Measurements from ENCODE around the gene KIRREL2.
"Not testable (repeated sequence)": the region's sequence is repeated elsewhere in the genome, so short reads cannot be mapped to it uniquely, and the experiment has no call there.

Gene KIRREL2

DNA sequence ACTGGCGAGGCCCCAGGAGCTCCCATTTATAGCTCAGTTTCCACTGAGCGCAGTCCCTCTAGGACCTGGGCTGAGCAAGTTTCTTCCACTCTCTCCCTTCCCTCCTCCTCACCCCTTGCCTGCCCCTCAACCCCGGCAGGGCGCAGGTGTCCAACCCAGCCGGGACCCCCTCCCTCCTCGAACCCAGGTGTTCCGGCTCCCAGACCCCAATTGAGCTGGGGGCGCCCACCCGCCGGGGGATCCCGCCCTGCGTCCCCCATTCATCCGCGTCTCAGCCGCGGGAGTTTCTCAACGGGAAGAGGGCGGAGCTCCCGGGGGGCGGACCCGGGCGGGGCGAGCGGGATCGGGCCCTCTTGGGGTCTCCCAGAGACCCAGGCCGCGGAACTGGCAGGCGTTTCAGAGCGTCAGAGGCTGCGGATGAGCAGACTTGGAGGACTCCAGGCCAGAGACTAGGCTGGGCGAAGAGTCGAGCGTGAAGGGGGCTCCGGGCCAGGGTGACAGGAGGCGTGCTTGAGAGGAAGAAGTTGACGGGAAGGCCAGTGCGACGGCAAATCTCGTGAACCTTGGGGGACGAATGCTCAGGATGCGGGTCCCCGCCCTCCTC, at the start of gene KIRREL2:
TSS of gene KIRREL2 (plus strand) at position 366 of the 604 bp plus-strand sequence. CDS start at position 575, 209 bp downstream.
- DNase-seq, result peak; percentile 30 to 71

GRCh38 chr19:35807633-35808032, 49.1 kb upstream of the KIRREL2 start:
- DNase-seq, result no peak

GRCh38 chr19:35811317-35812219, 45.1 kb upstream of the KIRREL2 start:
- peak in 1 of 2 experiments; percentile 15 for DNase-seq

- peak in 1 of 2 experiments; percentile 19 for DNase-seq
Measured at GRCh38 chr19:35812220-35813042, 44.3 kb upstream of the KIRREL2 start, which contains the start of gene PRODH2. TSS of gene PRODH2 (minus strand) at chr19:35812845. CDS start at chr19:35812805, 40 bp downstream.

GRCh38 chr19:35813043-35813890, 43.4 kb upstream of the KIRREL2 start:
- DNase-seq, result no peak

DNA sequence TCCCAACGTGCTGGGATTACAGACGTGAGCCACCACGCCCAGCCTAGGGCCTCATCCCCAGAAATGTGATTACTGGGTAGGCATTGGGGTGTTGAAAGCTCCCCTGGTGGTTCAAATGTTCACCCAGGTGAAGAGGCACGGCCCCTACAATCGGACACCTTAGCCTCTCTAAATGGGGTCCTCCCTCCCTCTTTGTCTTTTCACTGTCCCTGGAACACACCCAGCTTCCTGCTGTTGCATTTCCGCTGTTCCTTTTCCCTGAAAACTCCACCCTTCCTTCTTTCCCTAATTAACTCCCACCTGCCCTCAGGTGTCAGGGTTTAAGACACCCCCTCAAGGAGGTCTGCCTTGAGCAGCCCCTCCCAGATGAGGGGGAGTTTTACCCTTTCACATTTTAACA, 40.4 kb upstream of the KIRREL2 start:
- no peak for DNase-seq

GRCh38 chr19:35816846-35817245, 39.9 kb upstream of the KIRREL2 start:
- DNase-seq, result no peak

DNA sequence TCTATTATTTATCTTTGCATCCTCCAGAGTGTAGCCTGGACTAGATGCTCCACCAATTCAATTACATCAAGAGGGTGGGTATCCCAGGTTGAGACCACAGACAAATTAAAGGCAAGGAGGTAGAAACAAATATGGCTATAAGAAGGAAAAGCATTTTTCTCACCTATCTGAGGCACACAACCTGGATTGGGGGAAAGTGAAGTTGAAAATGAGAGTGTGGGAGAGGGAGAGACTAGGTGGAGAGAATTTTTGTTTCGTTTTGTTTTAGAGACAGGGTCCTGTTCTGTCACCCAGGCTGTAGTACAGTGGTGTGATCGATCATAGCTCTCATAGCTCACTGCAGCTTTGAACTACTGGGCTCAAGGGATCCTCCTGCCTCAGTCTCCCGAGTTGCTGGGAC, 38.3 kb upstream of the KIRREL2 start:
- no peak for DNase-seq

- peak in 1 of 2 experiments; percentile 11 for DNase-seq
Measured at GRCh38 chr19:35822579-35822978, 34.1 kb upstream of the KIRREL2 start.

DNA sequence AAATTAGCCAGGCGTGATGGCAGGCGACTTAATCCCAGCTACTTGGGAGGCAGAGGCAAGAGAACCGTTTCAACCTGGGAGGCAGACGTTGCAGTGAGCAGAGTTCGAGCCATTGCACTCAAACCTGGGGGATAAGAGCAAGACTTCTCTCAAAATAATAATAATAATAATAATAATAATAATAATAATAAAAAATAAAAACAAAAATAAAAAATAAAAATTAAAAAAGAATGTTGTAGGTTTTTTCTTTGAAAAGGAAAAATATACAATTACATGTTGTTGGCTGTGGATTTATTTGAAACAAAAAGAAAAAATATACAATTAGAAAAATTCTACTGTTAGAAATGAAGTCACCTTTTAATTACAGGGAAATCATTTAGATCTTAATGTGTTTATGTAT, 32.6 kb upstream of the KIRREL2 start:
- no peak for DNase-seq

- DNase-seq, result no peak
Measured at GRCh38 chr19:35828692-35829301, 27.9 kb upstream of the KIRREL2 start.

DNA sequence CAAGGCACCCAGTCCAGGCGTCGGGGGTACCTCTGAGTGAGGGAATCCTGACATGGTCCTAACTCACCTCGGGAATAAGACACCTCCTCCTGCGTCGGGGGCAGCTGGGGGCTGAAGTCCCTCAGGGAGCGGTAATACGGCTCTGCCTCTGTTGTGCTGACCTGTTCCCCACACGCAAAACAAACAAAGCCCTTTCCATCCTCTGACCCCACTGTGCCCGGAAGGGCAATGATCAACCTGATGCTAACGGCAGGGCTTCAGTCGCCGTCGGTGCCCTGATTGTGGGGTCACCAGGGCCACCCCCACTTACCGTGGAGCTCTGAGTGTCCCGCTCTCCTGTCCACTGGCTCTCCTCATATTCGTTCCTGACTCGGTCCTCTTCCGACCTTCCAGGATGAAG, 25.7 kb upstream of the KIRREL2 start:
- no peak for DNase-seq

DNA sequence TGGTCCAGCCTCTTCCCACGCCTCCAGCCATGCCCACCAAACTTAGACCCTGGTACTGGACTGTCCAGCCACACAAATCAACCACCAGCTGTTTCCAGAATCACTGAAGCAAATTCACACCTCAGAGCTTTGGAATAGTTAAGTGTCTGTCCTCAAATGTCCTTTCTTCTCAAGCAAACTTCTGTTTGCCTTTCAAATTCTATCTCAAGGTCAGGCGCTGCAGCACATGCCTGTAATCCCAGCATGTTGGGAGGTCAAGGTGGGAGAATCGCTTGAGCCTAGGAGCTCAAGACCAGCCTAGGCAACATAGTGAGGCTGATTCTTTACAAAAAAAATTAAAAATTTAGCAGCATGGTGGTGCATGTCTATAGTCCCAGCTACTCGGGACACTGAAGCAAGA, 24.7 kb upstream of the KIRREL2 start:
- DNase-seq, result no peak

- DNase-seq, result no peak
Measured at GRCh38 chr19:35833972-35834371, 22.7 kb upstream of the KIRREL2 start.

DNA sequence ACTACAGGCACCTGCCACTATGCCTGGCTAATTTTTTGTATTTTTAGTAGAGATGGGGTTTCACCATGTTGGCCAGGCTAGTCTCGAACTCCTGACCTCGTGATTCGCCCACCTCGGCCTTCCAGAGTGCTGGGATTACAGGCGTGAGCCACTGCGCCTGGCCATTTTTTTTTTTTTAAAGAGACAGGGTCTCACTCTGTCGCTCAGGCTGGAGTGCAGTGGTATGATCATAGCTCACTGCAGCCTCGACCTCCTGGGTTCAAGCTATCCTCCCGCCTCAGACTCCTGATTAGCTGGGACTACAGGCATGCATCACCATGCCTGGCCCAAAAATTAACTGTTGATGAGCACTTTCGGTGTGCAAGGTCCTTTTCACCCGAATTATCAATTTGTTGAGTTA, 20.6 kb upstream of the KIRREL2 start:
- DNase-seq, result not testable (repeated sequence)

DNA sequence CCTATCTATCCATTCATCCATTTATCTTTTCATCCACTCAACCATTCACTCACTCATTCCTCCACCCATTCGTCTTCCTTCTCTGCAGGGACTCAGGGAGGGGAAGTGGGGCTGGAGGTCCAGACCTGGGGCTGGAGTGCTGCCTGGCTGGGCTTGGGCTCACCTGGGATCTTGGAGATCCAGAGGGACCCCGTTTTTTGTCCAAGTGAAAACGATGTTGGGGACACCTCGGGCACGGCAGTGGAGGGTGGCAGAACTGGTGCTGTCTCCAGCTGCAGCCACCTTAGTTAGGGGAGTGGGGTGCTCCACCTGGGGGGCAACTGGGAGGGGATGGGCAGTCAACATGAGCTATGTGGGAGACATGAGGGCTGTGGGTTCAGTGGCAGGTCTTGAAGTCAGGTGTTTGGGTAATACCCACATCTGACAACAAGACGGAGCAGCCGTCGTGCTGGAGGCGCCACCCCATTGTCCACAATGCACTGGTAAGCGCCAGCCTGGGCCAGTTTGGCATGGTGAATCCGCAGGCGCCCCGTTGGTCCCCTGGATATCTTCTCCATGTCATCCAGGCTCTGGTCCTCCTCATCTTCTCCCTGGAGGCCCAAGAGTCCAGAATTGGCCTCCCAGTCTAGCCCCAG, 14.6 kb upstream of the KIRREL2 start:
- no peak for DNase-seq

DNA sequence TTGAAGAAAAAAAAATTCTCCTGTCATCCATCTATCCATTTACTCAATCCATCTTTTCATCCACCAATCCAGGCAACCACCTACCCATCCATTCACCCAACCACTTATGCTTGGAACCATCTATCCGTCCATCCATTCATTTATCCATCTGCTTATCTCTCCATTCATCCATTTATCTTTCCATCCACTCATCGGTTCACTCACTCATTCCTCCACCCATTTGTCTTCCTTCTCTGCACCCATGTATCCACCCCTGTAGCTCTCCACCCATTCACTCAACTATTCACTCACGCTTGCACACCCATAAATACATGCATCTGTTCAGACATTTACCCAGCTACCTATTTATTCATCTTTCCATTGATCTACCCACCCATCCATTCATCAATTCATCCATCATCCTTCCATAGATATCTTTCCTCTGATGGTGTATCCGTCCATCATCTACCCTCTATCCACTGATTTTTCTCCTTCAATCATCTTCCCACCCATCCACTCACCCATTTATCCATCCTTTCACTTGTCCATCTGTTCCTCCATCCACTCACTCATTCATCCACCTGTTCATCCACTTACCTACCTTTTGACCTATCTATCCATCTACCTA, 13.9 kb upstream of the KIRREL2 start:
- no peak for DNase-seq

DNA sequence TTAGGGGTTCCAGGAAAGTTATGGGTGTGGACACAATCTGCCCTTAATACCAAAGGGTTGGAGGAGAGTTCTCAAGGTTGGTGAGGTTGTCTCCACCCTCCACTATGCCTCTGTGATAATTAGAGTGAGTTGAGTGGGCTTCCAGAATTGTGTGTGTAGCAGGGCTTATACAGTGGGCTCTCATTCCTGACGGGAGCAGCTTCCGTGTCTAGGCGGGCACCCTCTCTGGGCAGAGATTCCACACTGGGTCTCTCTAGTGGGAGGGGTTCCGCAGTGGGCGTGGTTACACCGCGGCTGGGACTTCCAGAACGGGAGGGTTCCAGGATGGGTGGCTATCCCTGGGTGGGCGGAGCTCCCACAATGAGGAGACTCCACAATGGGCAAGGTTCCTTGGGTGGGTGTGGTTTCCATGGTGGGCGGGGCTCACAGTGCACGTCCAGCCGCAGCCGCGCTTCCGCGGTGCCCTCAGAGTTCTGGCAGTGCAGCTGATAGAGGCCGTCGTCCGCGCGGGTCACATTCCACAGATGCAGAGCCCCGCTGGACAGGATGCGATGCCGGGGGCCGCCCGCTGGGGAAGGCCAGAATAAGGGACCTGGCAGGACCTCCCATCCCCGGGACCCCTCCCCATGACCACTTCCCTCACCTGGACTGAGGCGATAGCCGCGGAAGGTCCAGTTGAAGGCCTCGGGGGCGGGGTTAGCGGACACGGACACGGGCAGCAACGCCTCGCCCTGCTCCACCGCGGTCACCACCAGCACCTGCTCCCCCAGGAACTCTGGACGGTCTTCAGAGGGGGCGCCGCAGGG, 12.8 kb upstream of the KIRREL2 start:
- peak; percentile 79 to 92 for DNase-seq

GRCh38 chr19:35844482-35845214, 12.1 kb upstream of the KIRREL2 start:
- no peak for DNase-seq

All from NCI-H526 (cell line).